SHP77 treated with DMSO at 0.1 percent for 48 hours (cell line): Measurements from ENCODE around the gene ADARB1.
A peak's percentile ranks its signal among the peaks of the same experiment; 100 is the strongest.
"Not testable (repeated sequence)": the region's sequence is repeated elsewhere in the genome, so short reads cannot be mapped to it uniquely, and the experiment has no call there.

Experiments used
- DNase-seq: peaks from one replicate; lab custom pipeline; 2025; lab: John Stamatoyannopoulos, UW

ADARB1 gene

GRCh38 chr21:45116066-45116465 is 41.7 kb downstream of the ADARB1 start:
- no peak for DNase-seq

- no peak for DNase-seq
Observed at GRCh38 chr21:45117314-45117713, 42.9 kb downstream of the ADARB1 start.

DNA sequence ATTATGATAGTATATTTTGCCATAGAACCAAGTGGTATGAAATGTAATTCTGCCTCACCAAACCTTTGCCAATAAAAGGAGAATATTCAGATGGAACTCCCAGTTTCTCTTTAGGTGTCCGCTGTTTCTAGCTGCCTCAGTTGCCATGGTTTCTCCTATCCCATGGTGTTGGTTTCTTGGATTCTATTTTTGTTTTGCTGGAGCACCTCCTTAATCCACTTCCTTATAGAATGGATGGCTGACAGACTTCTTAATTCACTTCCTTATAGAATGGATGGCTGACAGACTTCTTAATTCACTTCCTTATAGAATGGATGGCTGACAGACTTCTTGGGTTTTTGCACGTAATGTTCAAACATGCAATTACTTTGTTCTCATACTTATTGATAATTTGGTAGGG is 43.7 kb downstream of the ADARB1 start:
- DNase-seq = no peak

DNA sequence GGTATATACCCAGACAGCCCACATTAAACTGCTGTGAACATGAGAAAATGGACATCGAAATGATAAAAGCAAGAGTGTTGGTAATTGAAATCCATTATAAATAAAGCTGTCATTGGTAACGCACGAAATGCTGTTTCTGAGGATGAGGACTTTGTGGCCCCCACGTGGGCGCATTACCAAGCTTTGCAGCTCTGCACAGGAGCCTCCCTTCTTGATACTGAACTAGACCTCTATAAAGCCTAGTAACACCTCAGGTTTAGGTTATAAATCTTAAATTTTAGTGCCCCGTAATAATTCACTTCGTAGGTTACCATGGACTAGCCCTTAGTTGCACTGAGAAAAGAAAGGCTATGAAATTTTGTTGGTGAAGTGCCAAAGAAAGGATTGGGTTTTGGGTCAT is 45.4 kb downstream of the ADARB1 start:
- DNase-seq = no peak

GRCh38 chr21:45120975-45121374 is 46.6 kb downstream of the ADARB1 start:
- DNase-seq = no peak

GRCh38 chr21:45122030-45122429 is 47.6 kb downstream of the ADARB1 start:
- no peak for DNase-seq

DNA sequence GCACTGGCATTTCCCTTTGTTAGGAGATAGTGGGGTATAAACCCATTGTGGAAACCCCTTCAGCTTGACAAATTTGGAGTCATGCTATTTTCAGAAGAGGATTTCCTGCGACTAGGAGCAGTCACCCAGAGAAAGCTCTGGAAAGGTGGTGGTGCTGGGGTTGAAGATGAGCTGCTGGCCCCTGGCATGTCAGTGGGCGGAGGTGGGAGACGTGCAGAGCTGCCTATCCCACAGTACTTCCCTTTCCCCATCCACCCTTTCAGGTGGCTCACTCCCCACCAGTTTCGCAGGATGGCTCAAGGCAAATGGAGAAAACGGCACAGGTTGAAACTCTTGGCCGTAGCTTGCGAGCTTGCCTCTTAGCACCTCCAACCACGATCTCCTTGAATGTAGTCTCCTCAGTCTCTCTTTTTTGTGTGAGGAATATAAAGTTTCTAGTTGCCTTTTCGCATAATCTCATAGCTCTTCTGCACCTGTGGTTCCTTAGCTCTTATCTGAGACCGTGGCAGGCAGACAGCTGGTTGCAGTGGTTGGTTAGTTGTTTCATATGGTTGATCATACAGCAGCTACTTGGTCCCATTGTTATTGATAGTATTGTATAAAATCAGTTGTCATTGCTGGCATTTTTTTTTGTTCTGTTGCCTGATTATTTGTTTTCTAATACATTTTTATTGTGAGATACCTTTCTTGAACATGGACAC is 48.2 kb downstream of the ADARB1 start:
- no peak for DNase-seq

GRCh38 chr21:45123440-45123839 is 49.1 kb downstream of the ADARB1 start:
- DNase-seq = no peak

DNA sequence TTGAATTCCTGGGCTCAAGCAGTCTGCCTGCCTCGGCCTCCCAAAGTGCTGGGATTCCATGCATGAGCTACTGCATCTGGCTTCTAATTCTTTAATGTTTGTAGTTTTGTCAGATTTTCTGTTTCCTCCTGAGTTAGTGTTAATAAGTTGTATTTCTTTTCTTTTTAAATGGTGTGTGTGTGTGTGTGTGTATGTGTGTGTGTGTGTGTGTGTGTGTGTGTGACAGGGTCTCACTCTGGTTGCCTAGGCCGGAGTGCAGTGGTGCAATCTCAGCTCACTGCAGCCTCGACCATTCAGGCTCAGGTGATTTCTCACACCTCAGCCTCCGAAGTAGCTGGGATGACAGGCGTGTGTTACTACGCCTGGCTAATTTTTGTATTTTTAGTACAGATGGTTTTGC is 50.2 kb downstream of the ADARB1 start:
- DNase-seq = no peak

DNA sequence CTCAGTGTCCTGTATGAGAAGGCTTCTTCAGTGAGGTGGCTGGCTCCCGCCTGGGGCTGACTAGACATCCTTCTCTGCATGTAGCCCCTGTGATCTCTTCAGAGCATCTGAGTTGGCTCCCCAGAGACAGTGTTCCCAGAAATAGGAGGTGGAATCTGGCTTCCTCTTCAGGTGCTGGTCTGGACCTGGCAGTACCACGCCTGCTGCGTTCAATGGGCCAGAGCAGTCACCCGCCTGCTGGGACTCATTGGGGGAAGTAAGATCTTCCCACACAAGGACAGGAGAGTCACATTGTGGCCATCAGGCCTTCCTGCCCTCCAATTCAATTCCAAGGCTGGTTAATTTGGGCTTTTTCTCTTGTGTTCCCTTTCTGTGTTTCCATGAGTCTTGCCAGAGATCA is 51.0 kb downstream of the ADARB1 start:
- no peak for DNase-seq

DNA sequence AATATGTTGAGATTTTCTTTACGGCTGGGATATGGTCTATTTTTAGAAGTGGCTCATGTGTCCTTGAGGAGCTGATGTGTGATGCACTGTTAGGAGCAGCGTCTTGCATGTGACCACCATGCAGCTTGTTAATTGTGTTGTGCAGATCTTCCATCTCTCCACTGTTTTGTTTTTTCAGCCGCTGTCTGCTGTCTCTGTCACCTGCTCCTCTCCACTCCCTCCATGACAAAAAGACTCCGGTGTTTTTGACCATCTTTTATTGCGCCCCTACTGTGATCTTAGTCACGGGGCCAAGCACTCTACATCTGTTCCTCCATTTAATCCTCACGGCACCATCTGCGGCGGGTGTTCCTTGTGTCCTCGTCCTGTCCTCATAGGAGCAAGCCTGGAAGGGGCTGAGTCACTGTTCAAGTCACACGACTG is 51.8 kb downstream of the ADARB1 start:
- DNase-seq = peak; percentile 59

GRCh38 chr21:45126983-45127382 is 52.6 kb downstream of the ADARB1 start:
- DNase-seq = no peak

- DNase-seq = no peak
Observed at GRCh38 chr21:45127937-45128336, 53.6 kb downstream of the ADARB1 start.

DNA sequence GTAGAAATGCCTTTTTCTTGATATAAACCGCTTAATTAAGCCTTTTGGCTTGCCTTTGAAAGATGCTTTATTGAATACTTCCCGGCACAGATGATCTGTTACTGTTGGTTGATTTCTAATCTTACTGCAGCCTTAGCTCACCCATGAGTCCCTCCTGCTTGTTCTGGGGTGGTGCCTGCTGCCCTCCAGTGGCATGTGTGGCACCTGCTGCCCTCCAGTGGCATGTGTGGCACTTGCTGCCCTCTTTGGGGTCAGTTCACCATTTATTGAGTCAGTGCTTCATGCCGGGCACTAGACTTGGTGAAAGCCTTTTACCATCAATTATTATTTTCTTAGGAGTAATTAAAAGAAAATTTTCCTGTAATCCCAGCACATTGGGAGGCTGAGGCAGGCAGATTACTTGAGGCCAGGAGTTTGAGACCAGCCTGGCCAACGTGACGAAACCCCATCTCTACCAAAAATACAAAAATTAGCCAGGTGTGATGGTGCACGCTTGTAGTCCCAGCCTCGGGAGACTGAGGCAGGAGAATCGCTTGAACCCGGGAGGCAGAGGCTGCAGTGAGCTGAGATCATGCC is 54.3 kb downstream of the ADARB1 start:
- peak; percentile 43 for DNase-seq

- DNase-seq = no peak
Observed at GRCh38 chr21:45129189-45129923, 55.0 kb downstream of the ADARB1 start.

DNA sequence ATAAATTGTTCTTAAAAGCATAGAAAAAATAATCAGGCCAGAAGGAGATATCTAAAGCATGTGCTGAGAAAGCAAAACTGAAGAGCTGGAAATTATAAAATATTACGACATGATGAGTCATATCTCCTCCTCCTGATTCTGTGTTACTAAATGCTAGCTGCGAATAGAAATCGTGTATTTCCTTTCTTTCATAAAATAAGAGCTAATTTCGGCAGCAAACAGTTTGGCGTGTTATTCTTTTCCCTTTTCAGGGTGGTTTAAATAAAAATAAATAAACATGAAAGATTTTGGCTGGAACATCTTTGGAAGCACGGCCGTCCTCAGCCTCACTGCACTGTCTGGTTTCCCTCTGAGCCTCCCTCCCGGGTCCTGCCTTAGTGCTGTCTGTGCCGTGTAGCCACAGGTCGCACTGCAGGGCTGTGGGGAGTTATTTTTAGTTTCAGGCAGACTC is 56.0 kb downstream of the ADARB1 start:
- DNase-seq = no peak

GRCh38 chr21:45131537-45131999 is 57.2 kb downstream of the ADARB1 start:
- no peak for DNase-seq

- no peak for DNase-seq
Observed at GRCh38 chr21:45132841-45133573, 58.6 kb downstream of the ADARB1 start.

DNA sequence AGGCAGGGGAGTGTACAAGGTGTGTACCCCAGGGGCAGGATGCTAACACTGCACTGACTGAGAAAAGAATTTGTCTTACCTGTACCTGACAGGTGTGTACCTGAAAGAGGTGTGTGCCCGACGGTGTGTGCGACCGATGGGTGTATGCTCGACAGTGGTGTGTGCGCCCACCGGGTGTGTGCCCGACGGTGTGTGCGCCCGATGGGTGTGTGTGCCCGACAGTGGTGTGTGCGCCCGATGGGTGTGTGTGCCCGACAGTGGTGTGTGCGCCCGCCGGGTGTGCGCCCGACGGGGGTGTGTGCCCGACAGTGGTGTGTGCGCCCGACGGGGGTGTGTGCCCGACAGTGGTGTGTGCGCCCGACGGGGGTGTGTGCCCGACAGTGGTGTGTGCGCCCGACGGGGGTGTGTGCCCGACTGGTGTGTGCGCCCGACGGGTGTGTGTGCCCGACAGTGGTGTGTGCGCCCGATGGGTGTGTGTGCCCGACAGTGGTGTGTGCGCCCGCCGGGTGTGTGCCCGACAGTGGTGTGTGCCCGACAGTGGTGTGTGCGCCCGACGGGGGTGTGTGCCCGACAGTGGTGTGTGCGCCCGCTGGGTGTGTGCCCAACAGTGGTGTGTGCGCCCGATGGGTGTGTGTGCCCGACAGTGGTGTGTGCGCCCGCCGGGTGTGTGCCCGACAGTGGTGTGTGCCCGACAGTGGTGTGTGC is 59.3 kb downstream of the ADARB1 start:
- DNase-seq = not testable (repeated sequence)

- no peak for DNase-seq
Observed at GRCh38 chr21:45134279-45135076, 60.1 kb downstream of the ADARB1 start.

DNA sequence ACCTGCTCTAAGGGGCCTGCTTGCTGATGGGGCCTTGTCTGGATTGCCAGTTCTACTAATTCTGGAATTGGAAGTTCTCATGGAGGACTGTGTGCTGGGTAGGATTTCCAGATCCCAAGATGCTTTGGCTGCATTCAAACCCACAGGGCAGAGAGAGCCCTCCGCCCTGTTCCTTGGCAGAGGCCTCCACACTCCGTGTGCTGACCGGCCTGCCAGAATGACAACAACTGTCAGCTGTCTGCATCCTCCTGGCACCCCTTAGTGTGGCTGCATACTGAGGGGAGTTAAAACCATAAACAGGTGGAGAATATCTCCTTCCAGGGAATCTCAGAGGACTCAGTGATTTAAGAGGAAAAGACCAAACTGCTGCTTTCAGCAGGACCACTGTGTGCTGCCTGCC is 60.7 kb downstream of the ADARB1 start:
- DNase-seq = no peak
